Activated CD4-positive, alpha-beta T cell treated with anti-CD3 and anti-CD28 coated beads, Interleukin-2, Interleukin-4, amounts not matched to agents 100 ng/mL and 50 ng/mL, durations not matched to agents 16 hours and 8 hours (primary cell): Measurements from ENCODE around the gene OR4C46.
"Not testable (repeated sequence)": the region's sequence is repeated elsewhere in the genome, so short reads cannot be mapped to it uniquely, and the experiment has no call there.

Source experiments
- DNase-seq: peaks from one replicate; pipeline ENCODE4 v3.0.0-alpha.2; 2020; ENCODE audit warnings: low spot score

OR4C46 gene

GRCh38 chr11:54603898-54604297 is at the start of gene OR4C46:
Gene OR4C46, minus strand, starts transcription at chr11:54603998. Its CDS starts 0 bp downstream, at chr11:54603998.
- no peak for DNase-seq

GRCh38 chr11:54645606-54646005 is 41.8 kb upstream of the OR4C46 start:
- DNase-seq = not testable (repeated sequence)

- DNase-seq = not testable (repeated sequence)
Measured at GRCh38 chr11:54561439-54561838, 42.4 kb downstream of the OR4C46 start.

GRCh38 chr11:54558919-54559318 is 44.9 kb downstream of the OR4C46 start:
- DNase-seq = no peak

GRCh38 chr11:54558407-54558806 is 45.4 kb downstream of the OR4C46 start:
- DNase-seq = no peak
